Heart left ventricle (tissue), 13 donors: ENCODE measurements around the gene UPK3B.
"Not testable (repeated sequence)": the region's sequence is repeated elsewhere in the genome, so short reads cannot be mapped to it uniquely, and the experiment has no call there.

Experiments
- CTCF ChIP-seq, 12 donors: fragments of 200-600 bp; sonication (generic) in 4 of 12; IDR thresholded peaks; one replicate each; pipeline versions ENCODE4 v1.5.0 to v1.8.0; 2018 to 2022; ENCODE audit warnings: antibody characterized with exemption in 12 of 12, mild to moderate bottlenecking in 5 of 12
- POLR2A ChIP-seq, 2 donors: fragments of 450-650 bp; IDR thresholded peaks; one replicate each; pipeline ENCODE4 v1.6.1; 2017; ENCODE audit warnings: antibody characterized with exemption in 2 of 2, mild to moderate bottlenecking in 2 of 2, moderate library complexity in 2 of 2
- donor health status: ischemic (EF 13 %, LVEDD 7.1; RV severe dilation, severe dysfunction).
- donor health status: DM: no; HTN: yes; CAD: no.
- donor health status: DM: no; HTN: no; CAD: no.
- donor health status: ischemic (EF 25% LVEDD 6.9; RV normal size, moderate dysfunction).
- donor health status: ischemic (EF 25% LVEDD 5.7; RV mildly dilated, moderate dysfunction).
- donor health status: ischemic (EF 35%, LVEDD 5.7; RV mildly dilated, moderate dysfunction).
- donor health status: nonischemic (EF 11% LVEDD 7.7; RV severe dilation, severe dysfunction).
- donor health status: DM: yes; HTN: yes; CAD: no.
- donor health status: PGD.
- donor health status: ischemic (EF 29% LVEDD 5.4; RV normal size, mild dysfunction).
- donor health status: nonischemic (EF 23%, LVEDD 6.1; RV moderate dilation, normal function).

- TF ChIP-seq POLR2A, CTCF (IDR thresholded peaks at IDR 0.05): not testable (repeated sequence)
Observed at GRCh38 chr7:76516932-76517331, 6.6 kb downstream of the UPK3B start.
